ENCODE data around the gene ZMAT3.

ZMAT3 gene

DNA sequence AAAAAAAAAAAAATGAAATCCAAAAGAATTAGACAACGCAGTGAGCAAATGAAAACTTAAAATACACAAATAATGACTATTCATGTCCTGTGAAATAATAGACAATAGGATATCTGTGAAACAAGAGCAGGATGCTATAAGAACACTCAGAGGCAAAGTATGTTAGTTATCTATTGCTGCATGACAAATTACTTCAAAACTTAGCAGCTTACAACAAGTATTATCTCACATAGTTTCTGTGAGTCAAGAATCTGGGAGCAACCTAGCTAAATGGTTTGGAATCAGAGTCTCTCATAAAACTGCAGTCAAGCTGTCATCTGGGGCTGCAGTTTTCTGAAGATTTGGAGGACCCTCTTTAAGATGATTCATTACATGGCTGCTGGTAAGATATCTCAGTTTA is 36.5 kb upstream of the ZMAT3 start:
- Histone ChIP-seq H3K4me1 (ENCODE audit: low read length) (no peaks in the 10 kb centered on the region), H3K4me3 (ENCODE audit: low read length) (no peak overlapping the region), H3K9me2 (replicated peaks; ENCODE audit: insufficient read depth, low read length) (no peaks in the 10 kb centered on the region), H3F3A (ENCODE audit: insufficient read depth, low read length) (no peaks in the 10 kb centered on the region), H3K9me3 (replicated peaks; ENCODE audit: insufficient read depth, low read length) (no peaks in the 10 kb centered on the region), H3K9ac (ENCODE audit: low read length) (no peak overlapping the region), H3K4me2 (ENCODE audit: low read depth, low read length) (no peak overlapping the region), H3K36me3 (replicated peaks; ENCODE audit: insufficient read depth, low read length) (no peaks in the 10 kb centered on the region), H3K27me3 (replicated peaks; ENCODE audit: insufficient read depth, low read length) (no peaks in the 10 kb centered on the region), H3K27ac (ENCODE audit: low read length) (no peak overlapping the region), H3K79me2 (ENCODE audit: low read length) (no peaks in the 10 kb centered on the region), H2AFZ (ENCODE audit: low read length) (no peak overlapping the region), H4K20me1 (ENCODE audit: insufficient read depth, low read length) (no peaks in the 10 kb centered on the region)
- TF ChIP-seq EZH2 (optimal IDR thresholded peaks at IDR 0.05; ENCODE audit: low read depth, low read length): no peak
- TF ChIP-seq, protein P1, sequence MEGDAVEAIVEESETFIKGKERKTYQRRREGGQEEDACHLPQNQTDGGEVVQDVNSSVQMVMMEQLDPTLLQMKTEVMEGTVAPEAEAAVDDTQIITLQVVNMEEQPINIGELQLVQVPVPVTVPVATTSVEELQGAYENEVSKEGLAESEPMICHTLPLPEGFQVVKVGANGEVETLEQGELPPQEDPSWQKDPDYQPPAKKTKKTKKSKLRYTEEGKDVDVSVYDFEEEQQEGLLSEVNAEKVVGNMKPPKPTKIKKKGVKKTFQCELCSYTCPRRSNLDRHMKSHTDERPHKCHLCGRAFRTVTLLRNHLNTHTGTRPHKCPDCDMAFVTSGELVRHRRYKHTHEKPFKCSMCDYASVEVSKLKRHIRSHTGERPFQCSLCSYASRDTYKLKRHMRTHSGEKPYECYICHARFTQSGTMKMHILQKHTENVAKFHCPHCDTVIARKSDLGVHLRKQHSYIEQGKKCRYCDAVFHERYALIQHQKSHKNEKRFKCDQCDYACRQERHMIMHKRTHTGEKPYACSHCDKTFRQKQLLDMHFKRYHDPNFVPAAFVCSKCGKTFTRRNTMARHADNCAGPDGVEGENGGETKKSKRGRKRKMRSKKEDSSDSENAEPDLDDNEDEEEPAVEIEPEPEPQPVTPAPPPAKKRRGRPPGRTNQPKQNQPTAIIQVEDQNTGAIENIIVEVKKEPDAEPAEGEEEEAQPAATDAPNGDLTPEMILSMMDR (IDR thresholded peaks at IDR 0.05; ENCODE audit: low read length): no peak
- no peak for TF ChIP-seq EZH2phosphoT487 (IDR thresholded peaks at IDR 0.05; ENCODE audit: low read length)
- DNase-seq: no peak

DNA sequence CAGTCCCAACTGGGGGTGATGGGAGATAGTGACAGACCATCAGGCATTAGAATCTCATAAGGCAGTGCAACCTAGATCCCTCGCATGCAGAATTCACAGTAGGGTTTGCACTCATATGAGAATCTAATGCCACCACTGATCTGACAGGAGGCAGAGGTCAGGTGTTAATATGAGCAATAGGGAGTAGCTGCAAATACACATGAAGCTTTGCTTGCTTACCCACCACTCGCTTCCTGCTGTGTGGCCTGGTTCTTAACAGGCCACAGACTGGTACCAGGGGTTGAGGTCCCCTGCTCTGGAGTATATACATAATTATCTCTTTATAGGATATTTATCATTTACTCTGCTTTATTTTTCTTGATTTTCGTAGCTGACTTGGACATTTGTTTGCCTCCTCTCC is 36.0 kb upstream of the ZMAT3 start:
- Histone ChIP-seq H3F3A (ENCODE audit: insufficient read depth, low read length) (no peaks in the 10 kb centered on the region), H3K27me3 (replicated peaks; ENCODE audit: insufficient read depth, low read length) (no peaks in the 10 kb centered on the region), H3K27ac (ENCODE audit: low read length) (no peak overlapping the region), H3K36me3 (replicated peaks; ENCODE audit: insufficient read depth, low read length) (no peaks in the 10 kb centered on the region), H2AFZ (ENCODE audit: low read length) (no peak overlapping the region), H3K79me2 (ENCODE audit: low read length) (no peaks in the 10 kb centered on the region), H3K9me2 (replicated peaks; ENCODE audit: insufficient read depth, low read length) (no peaks in the 10 kb centered on the region), H3K4me1 (ENCODE audit: low read length) (no peaks in the 10 kb centered on the region), H4K20me1 (ENCODE audit: insufficient read depth, low read length) (no peaks in the 10 kb centered on the region), H3K9me3 (replicated peaks; ENCODE audit: insufficient read depth, low read length) (no peaks in the 10 kb centered on the region), H3K9ac (ENCODE audit: low read length) (no peak overlapping the region), H3K4me2 (ENCODE audit: low read depth, low read length) (no peak overlapping the region), H3K4me3 (ENCODE audit: low read length) (no peak overlapping the region)
- no peak for DNase-seq
- TF ChIP-seq EZH2 (optimal IDR thresholded peaks at IDR 0.05; ENCODE audit: low read depth, low read length) (no peak), EZH2phosphoT487 (IDR thresholded peaks at IDR 0.05; ENCODE audit: low read length) (no peak)
- TF ChIP-seq, protein P1 (IDR thresholded peaks at IDR 0.05; ENCODE audit: low read length): no peak

DNA sequence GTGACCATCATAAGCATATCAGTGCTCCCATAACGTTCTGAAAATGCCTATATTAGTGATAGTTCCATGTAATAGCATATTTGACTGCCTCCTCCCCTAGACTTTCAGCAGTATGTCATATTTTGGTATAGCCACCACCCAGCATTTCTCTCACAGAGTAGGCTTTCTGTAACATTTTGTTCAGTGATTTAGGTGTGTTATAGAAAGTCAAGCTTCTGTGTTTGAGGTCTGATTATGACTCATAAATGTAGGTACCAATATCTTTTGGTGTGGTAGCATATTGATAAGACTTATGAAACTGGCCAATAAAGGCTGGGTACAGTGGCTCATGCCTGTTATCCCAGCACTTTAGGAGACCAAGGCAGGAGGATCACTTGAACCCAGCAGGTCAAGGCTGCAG is 34.3 kb upstream of the ZMAT3 start:
- H3K4me1 ChIP-seq (ENCODE audit: low read length): no peaks in the 10 kb centered on the region
- H3K9me2 ChIP-seq (replicated peaks; ENCODE audit: insufficient read depth, low read length): no peaks in the 10 kb centered on the region
- H3K4me2 ChIP-seq (ENCODE audit: low read depth, low read length): no peak overlapping the region
- no peak overlapping the region for H3K27ac ChIP-seq (ENCODE audit: low read length)
- no peaks in the 10 kb centered on the region for H3K36me3 ChIP-seq (replicated peaks; ENCODE audit: insufficient read depth, low read length)
- H3K27me3 ChIP-seq (replicated peaks; ENCODE audit: insufficient read depth, low read length): no peaks in the 10 kb centered on the region
- H2AFZ ChIP-seq (ENCODE audit: low read length): no peak overlapping the region
- no peaks in the 10 kb centered on the region for H4K20me1 ChIP-seq (ENCODE audit: insufficient read depth, low read length)
- no peaks in the 10 kb centered on the region for H3K9me3 ChIP-seq (replicated peaks; ENCODE audit: insufficient read depth, low read length)
- TF ChIP-seq, protein P1 (IDR thresholded peaks at IDR 0.05; ENCODE audit: low read length): no peak
- TF ChIP-seq EZH2 (optimal IDR thresholded peaks at IDR 0.05; ENCODE audit: low read depth, low read length): no peak
- TF ChIP-seq EZH2phosphoT487 (IDR thresholded peaks at IDR 0.05; ENCODE audit: low read length): no peak
- H3K4me3 ChIP-seq (ENCODE audit: low read length): no peak overlapping the region
- DNase-seq: no peak
- H3K79me2 ChIP-seq (ENCODE audit: low read length): no peaks in the 10 kb centered on the region
- no peak overlapping the region for H3K9ac ChIP-seq (ENCODE audit: low read length)
- H3F3A ChIP-seq (ENCODE audit: insufficient read depth, low read length): no peaks in the 10 kb centered on the region

Data from MM.1S (cell line).